Astrocyte of the spinal cord (primary cell): ENCODE data around the gene CIAO3.
"Not testable (repeated sequence)": the region's sequence is repeated elsewhere in the genome, so short reads cannot be mapped to it uniquely, and the experiment has no call there.

ENCODE experiments used
- DNase-seq: peaks from one replicate; pipeline ENCODE4 v3.0.0; 2011; ENCODE audit warnings: low read depth, low spot score
- H3K4me3 ChIP-seq: 2 replicates; pipeline ENCODE4 v1.5.1; 2011; ENCODE audit warnings: low read depth, mild to moderate bottlenecking, low read length, moderate library complexity
- in situ Hi-C: cut with HindIII; loops from 2 replicates; pipeline ENCODE4 v1.10.0; 2017; ENCODE audit warnings: low sequenced_read_pairs
- TF ChIP-seq, protein P1 (sequence below): IDR thresholded peaks from 2 replicates; pipeline ENCODE4 v1.5.1; 2012; ENCODE audit warnings: low read depth, mild to moderate bottlenecking, low read length, inconsistent platforms

The CIAO3 gene

GRCh38 chr16:780296-780695 lies 39.5 kb upstream of the CIAO3 start:
- H3K4me3 ChIP-seq, result no peak overlapping the region
- TF ChIP-seq, protein P1, sequence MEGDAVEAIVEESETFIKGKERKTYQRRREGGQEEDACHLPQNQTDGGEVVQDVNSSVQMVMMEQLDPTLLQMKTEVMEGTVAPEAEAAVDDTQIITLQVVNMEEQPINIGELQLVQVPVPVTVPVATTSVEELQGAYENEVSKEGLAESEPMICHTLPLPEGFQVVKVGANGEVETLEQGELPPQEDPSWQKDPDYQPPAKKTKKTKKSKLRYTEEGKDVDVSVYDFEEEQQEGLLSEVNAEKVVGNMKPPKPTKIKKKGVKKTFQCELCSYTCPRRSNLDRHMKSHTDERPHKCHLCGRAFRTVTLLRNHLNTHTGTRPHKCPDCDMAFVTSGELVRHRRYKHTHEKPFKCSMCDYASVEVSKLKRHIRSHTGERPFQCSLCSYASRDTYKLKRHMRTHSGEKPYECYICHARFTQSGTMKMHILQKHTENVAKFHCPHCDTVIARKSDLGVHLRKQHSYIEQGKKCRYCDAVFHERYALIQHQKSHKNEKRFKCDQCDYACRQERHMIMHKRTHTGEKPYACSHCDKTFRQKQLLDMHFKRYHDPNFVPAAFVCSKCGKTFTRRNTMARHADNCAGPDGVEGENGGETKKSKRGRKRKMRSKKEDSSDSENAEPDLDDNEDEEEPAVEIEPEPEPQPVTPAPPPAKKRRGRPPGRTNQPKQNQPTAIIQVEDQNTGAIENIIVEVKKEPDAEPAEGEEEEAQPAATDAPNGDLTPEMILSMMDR, result no peak
- no peak for DNase-seq
- in situ Hi-C loops, result no loop called here

DNA sequence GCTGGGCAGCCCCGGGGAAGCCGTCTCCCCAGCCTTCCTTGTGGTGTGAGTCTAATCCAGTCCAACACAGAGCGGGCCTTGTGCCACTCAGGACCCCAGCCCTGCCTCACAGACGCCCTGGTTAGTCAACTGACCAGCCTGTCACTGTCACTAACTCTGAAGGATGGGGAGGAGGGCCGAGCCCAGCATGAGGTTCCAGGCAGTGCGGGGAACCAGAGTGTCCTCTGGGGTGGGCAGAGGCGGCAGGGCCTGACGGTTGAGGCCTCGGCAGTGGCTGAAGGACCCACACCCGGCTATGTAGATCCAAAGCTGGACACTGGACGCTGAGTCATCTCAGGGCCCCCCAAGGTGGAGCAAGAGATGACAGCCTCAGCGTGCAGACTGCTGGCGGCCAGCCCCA lies 38.8 kb upstream of the CIAO3 start:
- no peak overlapping the region for H3K4me3 ChIP-seq
- no peak for DNase-seq
- in situ Hi-C loops, result no loop called here
- TF ChIP-seq, protein P1, result no peak

DNA sequence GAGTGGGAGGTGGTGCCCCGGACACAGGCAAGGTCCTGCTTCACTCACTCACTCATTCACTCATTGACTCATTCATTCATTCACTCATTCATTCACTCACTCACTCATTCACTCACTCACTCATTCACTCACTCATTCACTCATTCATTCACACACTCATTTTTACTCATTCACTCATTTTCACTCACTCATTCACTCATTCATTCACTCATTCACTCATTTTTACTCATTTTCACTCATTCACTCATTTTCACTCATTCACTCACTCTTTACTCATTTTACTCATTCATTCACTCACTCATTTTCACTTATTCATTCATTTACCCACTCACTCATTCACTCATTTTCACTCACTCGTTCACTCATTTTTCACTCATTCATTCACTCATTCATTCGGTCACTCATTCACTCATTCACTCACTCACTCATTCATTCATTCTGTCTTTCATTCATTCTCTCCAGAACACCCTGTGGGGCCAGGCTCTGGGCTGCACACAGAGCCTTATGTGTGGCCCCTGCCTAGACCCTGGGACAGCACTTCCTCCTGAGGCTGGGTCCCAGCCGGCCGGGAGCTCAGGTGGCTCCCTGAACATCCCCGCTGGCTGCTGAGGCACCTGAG lies 38.2 kb upstream of the CIAO3 start:
- no peak overlapping the region for H3K4me3 ChIP-seq
- TF ChIP-seq, protein P1, result no peak
- no peak for DNase-seq
- in situ Hi-C loops, result no loop called here

GRCh38 chr16:778447-778846 lies 37.6 kb upstream of the CIAO3 start:
- in situ Hi-C loops, result no loop called here
- TF ChIP-seq, protein P1, result no peak

DNA sequence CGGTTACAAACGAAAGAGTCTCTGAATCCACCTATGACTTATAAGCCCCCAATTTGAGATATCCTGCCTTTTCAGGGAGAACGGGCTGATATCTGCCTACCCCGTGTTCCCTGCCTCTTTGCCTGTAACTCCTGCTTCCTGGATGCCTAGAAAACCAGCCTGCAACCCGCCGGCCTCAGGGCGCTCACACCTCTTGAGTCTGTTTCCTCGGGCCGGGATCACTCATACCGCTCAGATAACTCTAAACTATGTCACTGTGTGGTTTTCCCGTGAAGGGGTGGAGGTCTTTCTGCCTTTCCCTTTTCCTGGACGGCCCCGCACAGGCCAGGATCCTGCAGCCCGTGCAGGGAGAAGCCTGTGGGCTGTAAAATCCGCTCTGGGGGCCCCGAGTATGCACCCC lies 37.0 kb upstream of the CIAO3 start:
- in situ Hi-C loops, result no loop called here
- TF ChIP-seq, protein P1, result no peak
- no peak overlapping the region for H3K4me3 ChIP-seq
- no peak for DNase-seq

More at GRCh38 chr16:778447-778846, 37.6 kb upstream of the CIAO3 start:
- DNase-seq, result no peak
- H3K4me3 ChIP-seq, result no peak overlapping the region

GRCh38 chr16:776824-777223 lies 36.0 kb upstream of the CIAO3 start:
- H3K4me3 ChIP-seq, result no peak overlapping the region
- TF ChIP-seq, protein P1, result no peak
- in situ Hi-C loops, result no loop called here
- DNase-seq, result no peak

DNA sequence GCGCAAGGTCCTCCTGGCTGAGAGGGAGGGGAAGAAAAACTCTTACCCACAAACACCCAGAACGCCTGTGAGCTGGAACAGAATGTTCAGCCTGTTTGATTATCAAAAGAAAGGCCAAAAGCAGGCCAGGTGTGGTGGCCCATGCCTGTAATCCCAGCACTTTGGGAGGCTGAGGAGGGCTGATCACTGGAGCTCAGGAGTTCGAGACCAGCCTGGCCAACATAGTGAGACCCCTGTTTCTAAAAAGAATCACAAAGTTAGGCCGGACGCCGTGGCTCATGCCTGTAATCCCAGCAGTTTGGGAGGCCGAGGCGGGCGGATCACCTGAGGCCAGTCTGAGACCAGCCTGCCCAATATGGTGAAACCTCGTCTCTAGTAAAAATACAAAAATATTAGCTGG lies 35.5 kb upstream of the CIAO3 start:
- H3K4me3 ChIP-seq, result not testable (repeated sequence)

More for the DNA sequence above, 35.5 kb upstream of the CIAO3 start:
- in situ Hi-C loops, DNase-seq: not testable (repeated sequence)
